ENCODE results near the gene SPP1.

Gene SPP1

DNA sequence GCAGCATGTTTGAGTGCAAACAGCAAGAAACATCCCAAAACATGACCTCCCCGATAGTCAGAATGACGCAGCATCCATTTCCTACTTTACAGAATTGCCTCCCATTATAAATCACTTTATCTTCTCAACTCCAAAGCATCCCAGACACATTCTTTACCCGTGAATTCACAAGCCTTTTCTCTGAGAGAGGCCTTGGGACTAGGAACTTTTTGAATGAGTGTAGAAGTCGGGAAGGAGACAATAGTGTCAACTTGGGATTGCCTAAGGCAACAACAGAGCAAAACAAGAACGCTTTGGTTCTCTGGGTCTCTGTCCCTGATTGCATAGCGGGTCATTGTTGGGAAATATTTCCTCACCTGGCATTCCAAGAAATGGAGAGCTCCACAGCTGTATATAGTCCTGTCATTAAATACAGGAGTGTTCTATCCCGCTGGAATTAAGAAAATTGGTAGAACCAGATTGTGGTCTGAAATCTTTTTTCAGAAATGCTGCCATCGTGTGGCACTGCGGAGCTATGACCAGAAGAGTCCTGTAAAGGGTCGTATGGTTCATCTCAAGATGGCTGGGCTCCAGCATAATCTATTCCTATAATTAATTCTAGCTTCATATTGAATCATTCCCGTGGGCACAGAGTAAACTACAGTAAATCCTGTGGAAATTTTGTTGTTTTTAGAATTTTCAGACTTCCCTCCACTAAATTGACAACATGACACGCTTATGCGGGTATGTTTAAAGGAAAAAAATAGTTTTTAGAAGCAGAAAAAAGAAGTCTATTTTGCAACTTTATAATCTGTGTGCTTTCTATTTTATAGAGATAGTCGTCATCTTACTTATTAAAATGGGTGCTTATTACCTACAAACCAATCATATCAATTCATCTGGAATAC, 2.0 kb upstream of the SPP1 start:
- in situ Hi-C loops (cut with MboI; ENCODE audit: low sequenced_read_pairs, unreplicated experiment): loop anchor here (10.0 kb wide), 1 partner anchor 119 kb away; no protein-coding TSS in a partner anchor
- peak; percentile 43 for DNase-seq (ENCODE audit: low spot score)
- TF ChIP-seq, protein P1, sequence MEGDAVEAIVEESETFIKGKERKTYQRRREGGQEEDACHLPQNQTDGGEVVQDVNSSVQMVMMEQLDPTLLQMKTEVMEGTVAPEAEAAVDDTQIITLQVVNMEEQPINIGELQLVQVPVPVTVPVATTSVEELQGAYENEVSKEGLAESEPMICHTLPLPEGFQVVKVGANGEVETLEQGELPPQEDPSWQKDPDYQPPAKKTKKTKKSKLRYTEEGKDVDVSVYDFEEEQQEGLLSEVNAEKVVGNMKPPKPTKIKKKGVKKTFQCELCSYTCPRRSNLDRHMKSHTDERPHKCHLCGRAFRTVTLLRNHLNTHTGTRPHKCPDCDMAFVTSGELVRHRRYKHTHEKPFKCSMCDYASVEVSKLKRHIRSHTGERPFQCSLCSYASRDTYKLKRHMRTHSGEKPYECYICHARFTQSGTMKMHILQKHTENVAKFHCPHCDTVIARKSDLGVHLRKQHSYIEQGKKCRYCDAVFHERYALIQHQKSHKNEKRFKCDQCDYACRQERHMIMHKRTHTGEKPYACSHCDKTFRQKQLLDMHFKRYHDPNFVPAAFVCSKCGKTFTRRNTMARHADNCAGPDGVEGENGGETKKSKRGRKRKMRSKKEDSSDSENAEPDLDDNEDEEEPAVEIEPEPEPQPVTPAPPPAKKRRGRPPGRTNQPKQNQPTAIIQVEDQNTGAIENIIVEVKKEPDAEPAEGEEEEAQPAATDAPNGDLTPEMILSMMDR (IDR thresholded peaks at IDR 0.05; ENCODE audit: borderline replicate concordance, control extremely low read depth, extremely low read depth, insufficient read depth, missing control alignments): peak; percentile 57

DNA sequence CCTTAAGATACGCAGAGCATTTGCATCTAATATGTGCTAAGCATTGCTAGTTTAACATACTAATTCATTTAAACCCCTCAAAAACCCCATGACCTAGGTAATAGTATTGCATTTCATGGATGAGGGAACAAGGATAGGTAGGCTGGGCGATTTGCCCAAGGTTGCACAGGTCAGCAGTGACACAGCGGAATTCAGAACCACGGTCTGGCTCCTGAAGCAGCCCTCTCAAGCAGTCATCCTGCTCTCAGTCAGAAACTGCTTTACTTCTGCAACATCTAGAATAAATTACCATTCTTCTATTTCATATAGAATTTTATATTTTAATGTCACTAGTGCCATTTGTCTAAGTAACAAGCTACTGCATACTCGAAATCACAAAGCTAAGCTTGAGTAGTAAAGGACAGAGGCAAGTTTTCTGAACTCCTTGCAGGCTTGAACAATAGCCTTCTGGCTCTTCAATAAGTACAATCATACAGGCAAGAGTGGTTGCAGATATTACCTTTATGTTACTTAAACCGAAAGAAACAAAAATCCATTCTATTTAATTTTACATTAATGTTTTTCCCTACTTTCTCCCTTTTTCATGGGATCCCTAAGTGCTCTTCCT, 555 bp upstream of the SPP1 start:
- DNase-seq (ENCODE audit: low spot score): no peak
- in situ Hi-C loops (cut with MboI; ENCODE audit: low sequenced_read_pairs, unreplicated experiment): loop anchor here (10.0 kb wide), 1 partner anchor 120 kb away; no protein-coding TSS in a partner anchor
- TF ChIP-seq, protein P1 (IDR thresholded peaks at IDR 0.05; ENCODE audit: borderline replicate concordance, control extremely low read depth, extremely low read depth, insufficient read depth, missing control alignments): no peak

DNA sequence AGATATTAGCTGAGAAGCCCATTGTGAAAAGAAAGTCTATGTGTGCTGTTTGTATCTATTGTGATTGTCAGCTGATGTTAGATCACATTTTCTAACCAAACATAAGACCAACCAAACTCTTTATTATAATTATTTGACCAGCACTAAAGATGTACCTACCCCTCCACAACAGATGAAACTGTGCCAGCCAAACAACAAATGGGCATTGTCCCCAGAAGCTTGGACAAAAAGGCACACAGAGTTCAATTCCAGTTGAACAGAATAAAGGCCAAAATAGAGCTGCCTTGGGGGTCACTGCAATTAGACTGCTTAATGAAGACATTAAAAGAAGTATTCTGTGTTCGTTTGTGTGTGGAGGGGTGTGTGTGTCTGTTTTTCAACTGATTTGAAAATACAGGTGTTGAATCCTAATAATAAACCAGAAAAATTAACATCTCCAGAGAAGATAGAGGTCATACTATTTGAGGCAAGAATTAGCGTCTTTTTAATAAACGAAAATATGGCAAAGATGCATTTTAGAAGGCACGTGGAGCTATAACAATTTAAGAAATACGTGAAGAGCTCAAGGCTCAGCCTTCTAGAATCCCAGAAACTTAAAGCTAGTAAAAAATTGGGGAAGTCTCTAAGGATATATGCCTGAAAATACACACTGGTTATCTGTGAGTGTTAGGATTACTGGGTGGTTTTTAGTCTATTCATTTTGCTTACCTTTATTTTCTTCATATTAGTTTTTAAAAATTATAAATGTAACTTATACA, 2.2 kb downstream of the SPP1 start:
- no peak for DNase-seq (ENCODE audit: low spot score)
- in situ Hi-C loops (cut with MboI; ENCODE audit: low sequenced_read_pairs, unreplicated experiment): loop anchor here (10.0 kb wide), 1 partner anchor 123 kb away; no protein-coding TSS in a partner anchor

DNA sequence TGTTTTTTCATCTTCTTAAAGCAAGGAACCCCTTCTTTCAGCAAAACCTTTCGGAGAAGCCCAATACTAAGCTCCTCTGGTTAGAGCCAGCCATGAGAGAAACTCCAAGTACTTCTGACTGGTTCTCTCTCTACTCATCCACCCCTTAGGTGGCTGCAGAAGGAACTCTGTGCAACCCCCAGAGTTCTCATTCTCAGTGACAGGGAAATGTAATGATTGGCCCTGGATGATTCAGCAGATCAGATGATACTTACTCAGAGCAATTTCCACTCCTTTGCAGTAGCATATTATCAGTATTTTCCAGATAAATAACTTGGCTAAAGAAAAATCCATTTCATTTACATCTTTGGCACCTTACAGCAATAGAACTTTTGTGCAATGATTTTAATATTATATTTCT, 3.2 kb downstream of the SPP1 start:
- TF ChIP-seq, protein P1 (IDR thresholded peaks at IDR 0.05; ENCODE audit: borderline replicate concordance, control extremely low read depth, extremely low read depth, insufficient read depth, missing control alignments): no peak
- no peak for DNase-seq (ENCODE audit: low spot score)
- in situ Hi-C loops (cut with MboI; ENCODE audit: low sequenced_read_pairs, unreplicated experiment): loop anchor here (10.0 kb wide), 1 partner anchor 124 kb away; no protein-coding TSS in a partner anchor

More for the DNA sequence above, 2.2 kb downstream of the SPP1 start:
- TF ChIP-seq, protein P1 (IDR thresholded peaks at IDR 0.05; ENCODE audit: borderline replicate concordance, control extremely low read depth, extremely low read depth, insufficient read depth, missing control alignments): no peak

DNA sequence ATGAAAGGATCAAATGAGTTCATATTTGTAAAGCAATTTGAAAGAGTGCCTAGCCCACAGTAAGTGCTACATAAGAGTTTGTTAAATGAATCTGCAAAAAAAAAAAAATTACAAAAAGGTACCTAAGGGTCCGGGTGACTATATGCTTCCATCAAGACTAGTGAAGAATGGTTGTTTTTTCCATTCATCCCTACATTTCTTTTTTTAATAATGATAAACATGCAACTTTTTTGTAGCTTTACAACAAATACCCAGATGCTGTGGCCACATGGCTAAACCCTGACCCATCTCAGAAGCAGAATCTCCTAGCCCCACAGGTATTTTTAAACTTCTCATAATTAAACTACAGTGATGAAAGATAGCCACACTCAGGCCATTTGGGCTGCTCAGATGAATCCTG, 4.3 kb downstream of the SPP1 start:
- DNase-seq (ENCODE audit: low spot score): no peak
- in situ Hi-C loops (cut with MboI; ENCODE audit: low sequenced_read_pairs, unreplicated experiment): loop anchor here (10.0 kb wide), 1 partner anchor 125 kb away; no protein-coding TSS in a partner anchor
- TF ChIP-seq, protein P1 (IDR thresholded peaks at IDR 0.05; ENCODE audit: borderline replicate concordance, control extremely low read depth, extremely low read depth, insufficient read depth, missing control alignments): no peak

DNA sequence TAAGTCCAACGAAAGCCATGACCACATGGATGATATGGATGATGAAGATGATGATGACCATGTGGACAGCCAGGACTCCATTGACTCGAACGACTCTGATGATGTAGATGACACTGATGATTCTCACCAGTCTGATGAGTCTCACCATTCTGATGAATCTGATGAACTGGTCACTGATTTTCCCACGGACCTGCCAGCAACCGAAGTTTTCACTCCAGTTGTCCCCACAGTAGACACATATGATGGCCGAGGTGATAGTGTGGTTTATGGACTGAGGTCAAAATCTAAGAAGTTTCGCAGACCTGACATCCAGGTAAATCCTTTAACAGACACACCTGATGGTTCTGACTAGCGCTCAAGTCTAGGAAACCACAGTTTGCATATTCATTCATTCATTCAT, 6.0 kb downstream of the SPP1 start:
- in situ Hi-C loops (cut with MboI; ENCODE audit: low sequenced_read_pairs, unreplicated experiment): no loop called here
- TF ChIP-seq, protein P1 (IDR thresholded peaks at IDR 0.05; ENCODE audit: borderline replicate concordance, control extremely low read depth, extremely low read depth, insufficient read depth, missing control alignments): no peak
- no peak for DNase-seq (ENCODE audit: low spot score)

All from GM13976 (cell line).